IPS DF 4.7 (cell line): ENCODE measurements around the gene PITPNM2.
"Not testable (repeated sequence)": the region's sequence is repeated elsewhere in the genome, so short reads cannot be mapped to it uniquely, and the experiment has no call there.

Experiments
- DNase-seq: peaks from one replicate; pipeline ENCODE4 v3.0.0-alpha.2; 2013; ENCODE audit warnings: low spot score; ENCODE audit errors: extremely low read depth

PITPNM2 gene

GRCh38 chr12:123120452-123121166 is 30.3 kb downstream of the PITPNM2 start:
- DNase-seq, result no peak

GRCh38 chr12:123119808-123120207 is 31.1 kb downstream of the PITPNM2 start:
- DNase-seq, result no peak

GRCh38 chr12:123118497-123118896 is 32.4 kb downstream of the PITPNM2 start:
- no peak for DNase-seq

- DNase-seq, result no peak
These were observed 35.3 kb downstream of the PITPNM2 start for GRCh38 chr12:123115409-123116121.

- no peak for DNase-seq
These were observed 36.4 kb downstream of the PITPNM2 start for GRCh38 chr12:123114304-123115083.

- no peak for DNase-seq
These were observed 37.9 kb downstream of the PITPNM2 start for GRCh38 chr12:123113026-123113425.

- no peak for DNase-seq
These were observed 39.3 kb downstream of the PITPNM2 start for GRCh38 chr12:123111498-123112165.

GRCh38 chr12:123109319-123109772 is 41.5 kb downstream of the PITPNM2 start:
- DNase-seq, result no peak

GRCh38 chr12:123108682-123109066 is 42.2 kb downstream of the PITPNM2 start:
- DNase-seq, result no peak

- DNase-seq, result no peak
These were observed 42.8 kb downstream of the PITPNM2 start for GRCh38 chr12:123107926-123108681.

- no peak for DNase-seq
These were observed 44.1 kb downstream of the PITPNM2 start for GRCh38 chr12:123106640-123107359.

GRCh38 chr12:123105211-123105826 is 45.6 kb downstream of the PITPNM2 start:
- DNase-seq, result no peak

GRCh38 chr12:123104809-123105208 is 46.1 kb downstream of the PITPNM2 start:
- DNase-seq, result no peak

GRCh38 chr12:123104094-123104493 is 46.8 kb downstream of the PITPNM2 start:
- not testable (repeated sequence) for DNase-seq

GRCh38 chr12:123102781-123103503 is 47.9 kb downstream of the PITPNM2 start:
- no peak for DNase-seq

GRCh38 chr12:123102366-123102765 is 48.5 kb downstream of the PITPNM2 start:
- DNase-seq, result no peak

- no peak for DNase-seq
These were observed 49.4 kb downstream of the PITPNM2 start for GRCh38 chr12:123101526-123101925.
